GM12878 (cell line): ENCODE measurements around the gene COL6A3. TPM values are rescaled to one million over a fixed set of nuclear protein-coding genes. Genes with fewer than 3 reads are reported as not detected.

Source experiments
- BCL3 ChIP-seq: IDR thresholded peaks from 2 replicates; pipeline ENCODE4 v1.6.1; 2011; ENCODE audit warnings: borderline replicate concordance, low read depth, mild to moderate bottlenecking, moderate library complexity, low read length; ENCODE audit not compliant: insufficient read depth, poor library complexity, severe bottlenecking
- CTCF ChIP-seq, 3 experiments: IDR thresholded peaks in 2 of 3; conservative IDR thresholded peaks in 1 of 3; 2 replicates each; pipeline ENCODE4 v1.5.1; 2011; ENCODE audit warnings: low read depth in 3 of 3, low read length in 3 of 3, mild to moderate bottlenecking in 3 of 3, control low read depth in 2 of 3, moderate library complexity in 2 of 3, inconsistent platforms in 1 of 3, mixed read lengths in 1 of 3; ENCODE audit not compliant: control insufficient read depth in 2 of 3, insufficient read depth in 1 of 3; ENCODE audit errors: extremely low read depth in 1 of 3
- E2F8 ChIP-seq: fragments of 450-650 bp; IDR thresholded peaks from 2 replicates; pipeline ENCODE4 v1.6.1; 2018; ENCODE audit warnings: mild to moderate bottlenecking, low read depth, moderate library complexity; ENCODE audit not compliant: partially characterized antibody
- HDGF ChIP-seq: fragments of 450-650 bp; IDR thresholded peaks from 2 replicates; pipeline ENCODE4 v1.6.1; 2016; ENCODE audit warnings: antibody characterized with exemption
- MEF2A ChIP-seq: IDR thresholded peaks from 2 replicates; pipeline ENCODE4 v1.6.1; 2011; ENCODE audit warnings: low read depth, mild to moderate bottlenecking, low read length, moderate library complexity; ENCODE audit not compliant: insufficient read depth
- MXI1 ChIP-seq: fragments of 150-350 bp; IDR thresholded peaks from 2 replicates; pipeline ENCODE4 v1.6.1; 2011; ENCODE audit warnings: low read depth, mild to moderate bottlenecking, inconsistent platforms, low read length, improper control_type of control experiment
- MYC ChIP-seq: IDR thresholded peaks from 2 replicates; pipeline ENCODE4 v1.6.1; 2011; ENCODE audit warnings: mild to moderate bottlenecking, low read length, moderate library complexity, inconsistent platforms; ENCODE audit not compliant: insufficient read depth, insufficient replicate concordance, insufficient read length, severe bottlenecking
- PAX5 ChIP-seq: IDR thresholded peaks from 2 replicates; pipeline ENCODE4 v1.6.1; 2011; ENCODE audit warnings: low read depth, low read length, borderline replicate concordance
- POU2F2 ChIP-seq: IDR thresholded peaks from 3 replicates; pipeline ENCODE4 v1.6.1; 2011; ENCODE audit warnings: low read depth, mild to moderate bottlenecking, low read length, borderline replicate concordance
- USF2 ChIP-seq: IDR thresholded peaks from 2 replicates; pipeline ENCODE4 v1.6.1; 2011; ENCODE audit warnings: low read depth, low read length, improper control_type of control experiment, borderline replicate concordance
- ZNF274 ChIP-seq: IDR thresholded peaks from one replicate; pipeline ENCODE4 v1.8.0; 2011; ENCODE audit not compliant: insufficient read length, insufficient read depth
- ZNF592 ChIP-seq: fragments of 450-650 bp; IDR thresholded peaks from 2 replicates; pipeline ENCODE4 v1.6.1; 2017; ENCODE audit warnings: mild to moderate bottlenecking, moderate library complexity
- polyA plus RNA-seq, 11 experiments: library from polyadenylated mRNA; depleted of rRNA in 4 of 11; unstranded in 6 of 11; stranded (reverse) in 5 of 11; fragments of >200 nt; fragmentation: Nextera tagmentation in 4 of 11; fragmentation: Illumina TruSeq in 1 of 11; extraction: Ambion mirVana in 4 of 11; extraction: Trizol in 1 of 11; gene quantifications; 1 replicate in 1 of 11; 2 replicates in 10 of 11; pipeline versions ENCODE4 v1.2.1 to v1.2.3, GENCODE V29; 2011 to 2016; ENCODE audit warnings: inconsistent platforms in 2 of 11, missing spikeins in 2 of 11, low read depth in 1 of 11
- total RNA-seq, 4 experiments: library from RNA; depleted of rRNA in 3 of 4; stranded (reverse); fragments of >200 nt in 3 of 4; fragmentation: Illumina TruSeq in 1 of 4; extraction: Trizol in 1 of 4; gene quantifications; 2 replicates each; pipeline versions ENCODE4 v1.2.1 to v1.2.3, GENCODE V29; 2013 to 2021

The COL6A3 gene
- total and polyA plus RNA-seq, 10 of the 15 experiments (the other 5 are each of a cell fraction or from before 2014, with no cell fraction given) = 0.01 to 0.51 (median 0.09) TPM; not detected in 4

GRCh38 chr2:237440819-237441281 lies 26.9 kb upstream of the COL6A3 start (continued):
- no peak for TF ChIP-seq ZNF592
- TF ChIP-seq POU2F2 = peak; percentile 17; the same call in 1 of the 3 replicates
- TF ChIP-seq MXI1 = no peak
- peak; percentile 87 for TF ChIP-seq MEF2A
- TF ChIP-seq E2F8 = no peak
- no peak for TF ChIP-seq CTCF (IDR thresholded peaks at IDR 0.05 in 2 of 3, conservative IDR thresholded peaks at IDR 0.05 in 1 of 3; ENCODE audit: control insufficient read depth in 2 of 3, extremely low read depth in 1 of 3, insufficient read depth in 1 of 3, low read depth in 3 of 3, low read length in 3 of 3)
- peak; percentile 32 for TF ChIP-seq BCL3
- no peak for TF ChIP-seq USF2
- no peak for TF ChIP-seq HDGF
- peak; percentile 36; the same call in 1 of the 2 replicates for TF ChIP-seq PAX5
- no peak for TF ChIP-seq ZNF274
- no peak for TF ChIP-seq MYC
